Glutamatergic neuron (in vitro differentiated cells): ENCODE results near the gene GNAL. TPM values are rescaled to one million over a fixed set of nuclear protein-coding genes. Genes with fewer than 3 reads are reported as not detected.
"Not testable (repeated sequence)": the region's sequence is repeated elsewhere in the genome, so short reads cannot be mapped to it uniquely, and the experiment has no call there.

Experiments used
- DNase-seq: peaks from one replicate; pipeline ENCODE4 v3.0.0; 2022
- H3K27ac Mint-ChIP-seq: one replicate; pipeline ENCODE4 v1.8.0; 2020; ENCODE audit warnings: mild to moderate bottlenecking, mixed read lengths, inconsistent platforms; ENCODE audit not compliant: unreplicated experiment
- H3K27me3 Mint-ChIP-seq: one replicate; pipeline ENCODE4 v1.8.0; 2020; ENCODE audit warnings: mild to moderate bottlenecking, moderate library complexity, mixed read lengths, inconsistent platforms; ENCODE audit not compliant: unreplicated experiment
- H3K36me3 Mint-ChIP-seq: one replicate; pipeline ENCODE4 v1.8.0; 2020; ENCODE audit warnings: mild to moderate bottlenecking, mixed read lengths, inconsistent platforms; ENCODE audit not compliant: unreplicated experiment
- H3K4me1 Mint-ChIP-seq: one replicate; pipeline ENCODE4 v1.8.0; 2020; ENCODE audit warnings: mild to moderate bottlenecking, low read depth, mixed read lengths, inconsistent platforms; ENCODE audit not compliant: unreplicated experiment
- H3K4me3 Mint-ChIP-seq: one replicate; pipeline ENCODE4 v1.8.0; 2020; ENCODE audit warnings: mild to moderate bottlenecking, mixed read lengths, inconsistent platforms; ENCODE audit not compliant: unreplicated experiment
- H3K9me3 Mint-ChIP-seq: one replicate; pipeline ENCODE4 v1.8.0; 2020; ENCODE audit warnings: mild to moderate bottlenecking, moderate library complexity, mixed read lengths, inconsistent platforms; ENCODE audit not compliant: unreplicated experiment
- long read RNA-seq: library from polyadenylated mRNA; unstranded; transcript quantifications from one replicate; pipeline ENCODE4 v2.0.0, GENCODE V29; 2020; ENCODE audit not compliant: unreplicated experiment
- total RNA-seq: library from RNA; stranded (reverse); fragmentation: NEBNext Ultra II Directional; extraction: Animal tissue kit (Norgen Biotek cat#: 25700); gene quantifications from one replicate; pipeline ENCODE4 v1.2.1, GENCODE V29; 2021; ENCODE audit not compliant: unreplicated experiment
- TF ChIP-seq, protein P1 (sequence below): fragments of 200-600 bp; sonication (generic); IDR thresholded peaks from one replicate; pipeline ENCODE4 v1.5.0; 2021; ENCODE audit not compliant: partially characterized antibody, unreplicated experiment

The GNAL gene
- total RNA-seq: 52.5 TPM
- long read RNA-seq, transcript GNAL-203 (12 exons, 2,255 nt): major isoform, 5 of 15 reads
- long read RNA-seq, partial matches to known transcripts: 6 of 15 reads
- long read RNA-seq, other reads (novel, unspliced or antisense): 3 of 15 reads

DNA sequence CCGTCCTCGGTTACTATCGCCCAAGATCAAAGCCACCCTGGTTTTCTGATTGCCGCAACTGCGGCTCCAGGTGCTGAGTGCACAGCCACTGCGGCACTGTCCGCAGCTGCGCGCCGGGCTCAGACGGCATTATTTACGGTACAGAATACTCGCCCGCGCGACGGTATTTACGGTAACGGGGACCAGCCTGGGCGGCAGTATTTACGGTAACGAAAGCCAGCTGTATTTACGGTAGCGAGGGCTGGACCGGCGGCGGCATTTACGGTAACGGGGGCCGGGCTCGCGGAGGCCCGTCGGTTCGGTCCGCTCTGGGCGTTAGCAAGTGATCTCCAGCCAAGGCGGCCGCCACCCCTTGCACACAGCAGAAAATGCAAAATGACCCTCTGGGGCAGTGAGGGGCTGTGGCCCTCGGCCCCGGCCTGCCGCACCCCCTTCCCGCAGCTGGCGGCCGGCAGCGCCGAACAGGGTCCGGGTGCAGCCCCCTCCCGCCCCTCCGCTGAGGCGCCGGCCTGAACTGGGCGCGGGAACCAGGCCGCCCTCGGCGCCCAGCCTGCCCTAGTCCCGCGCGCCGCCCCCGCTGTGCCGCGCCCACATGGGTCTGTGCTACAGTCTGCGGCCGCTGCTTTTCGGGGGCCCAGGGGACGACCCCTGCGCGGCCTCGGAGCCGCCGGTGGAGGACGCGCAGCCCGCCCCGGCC lies at the start of gene GNAL:
GNAL (plus strand) TSS at position 293 of the 697 bp plus-strand sequence; CDS start at position 593, 300 bp downstream.
- H3K4me3 Mint-ChIP-seq: peak within 1 kb of the TSS; percentile 86
- peaks cover 7% of the 10 kb centered on the region for H3K9me3 Mint-ChIP-seq
- TF ChIP-seq, protein P1, sequence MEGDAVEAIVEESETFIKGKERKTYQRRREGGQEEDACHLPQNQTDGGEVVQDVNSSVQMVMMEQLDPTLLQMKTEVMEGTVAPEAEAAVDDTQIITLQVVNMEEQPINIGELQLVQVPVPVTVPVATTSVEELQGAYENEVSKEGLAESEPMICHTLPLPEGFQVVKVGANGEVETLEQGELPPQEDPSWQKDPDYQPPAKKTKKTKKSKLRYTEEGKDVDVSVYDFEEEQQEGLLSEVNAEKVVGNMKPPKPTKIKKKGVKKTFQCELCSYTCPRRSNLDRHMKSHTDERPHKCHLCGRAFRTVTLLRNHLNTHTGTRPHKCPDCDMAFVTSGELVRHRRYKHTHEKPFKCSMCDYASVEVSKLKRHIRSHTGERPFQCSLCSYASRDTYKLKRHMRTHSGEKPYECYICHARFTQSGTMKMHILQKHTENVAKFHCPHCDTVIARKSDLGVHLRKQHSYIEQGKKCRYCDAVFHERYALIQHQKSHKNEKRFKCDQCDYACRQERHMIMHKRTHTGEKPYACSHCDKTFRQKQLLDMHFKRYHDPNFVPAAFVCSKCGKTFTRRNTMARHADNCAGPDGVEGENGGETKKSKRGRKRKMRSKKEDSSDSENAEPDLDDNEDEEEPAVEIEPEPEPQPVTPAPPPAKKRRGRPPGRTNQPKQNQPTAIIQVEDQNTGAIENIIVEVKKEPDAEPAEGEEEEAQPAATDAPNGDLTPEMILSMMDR: no peak
- H3K4me1 Mint-ChIP-seq: peaks cover 4% of the 10 kb centered on the region
- H3K36me3 Mint-ChIP-seq: peaks cover 10% of the 10 kb centered on the region
- peak within 1 kb of the TSS; percentile 89 for H3K27ac Mint-ChIP-seq
- peak; percentile 87 for DNase-seq
- peaks cover 8% of the 10 kb centered on the region for H3K27me3 Mint-ChIP-seq

DNA sequence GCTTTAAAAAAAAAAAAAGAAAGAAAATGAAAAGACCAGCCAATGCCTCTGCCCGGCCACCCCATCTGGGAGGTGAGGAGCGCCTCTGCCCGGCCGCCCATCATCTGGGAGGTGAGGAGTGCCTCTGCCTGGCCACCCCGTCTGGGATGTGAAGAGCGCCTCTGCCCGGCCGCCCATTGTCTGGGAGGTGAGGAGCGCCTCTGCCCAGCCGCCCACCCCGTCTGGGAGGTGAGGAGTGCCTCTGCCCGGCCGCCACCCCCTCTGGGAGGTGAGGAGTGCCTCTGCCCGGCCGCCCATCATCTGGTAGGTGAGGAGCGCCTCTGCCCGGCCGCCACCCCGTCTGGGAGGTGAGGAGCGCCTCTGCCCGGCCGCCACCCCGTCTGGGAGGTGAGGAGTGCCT lies 41.8 kb upstream of the GNAL start:
- DNase-seq, H3K27ac Mint-ChIP-seq, H3K27me3 Mint-ChIP-seq, H3K36me3 Mint-ChIP-seq, H3K4me1 Mint-ChIP-seq, H3K4me3 Mint-ChIP-seq, H3K9me3 Mint-ChIP-seq: not testable (repeated sequence)

DNA sequence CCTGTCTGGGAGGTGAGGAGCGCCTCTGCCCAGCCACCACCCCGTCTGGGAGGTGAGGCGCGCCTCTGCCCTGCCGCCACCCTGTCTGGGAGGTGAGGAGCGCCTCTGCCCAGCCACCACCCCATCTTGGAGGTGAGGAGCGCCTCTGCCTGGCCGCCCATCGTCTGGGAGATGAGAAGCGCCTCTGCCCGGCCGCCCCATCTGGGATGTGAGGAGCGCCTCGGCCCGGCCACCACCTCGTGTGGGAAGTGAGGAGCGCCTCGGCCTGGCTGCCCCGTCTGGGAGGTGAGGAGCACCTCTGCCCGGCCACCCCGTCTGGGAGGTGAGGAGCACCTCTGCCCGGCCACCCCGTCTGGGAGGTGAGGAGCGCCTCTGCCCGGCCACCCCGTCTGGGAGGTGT lies 41.3 kb upstream of the GNAL start:
- not testable (repeated sequence) for H3K36me3 Mint-ChIP-seq, DNase-seq, H3K4me3 Mint-ChIP-seq, H3K9me3 Mint-ChIP-seq, H3K27ac Mint-ChIP-seq, H3K27me3 Mint-ChIP-seq, H3K4me1 Mint-ChIP-seq

DNA sequence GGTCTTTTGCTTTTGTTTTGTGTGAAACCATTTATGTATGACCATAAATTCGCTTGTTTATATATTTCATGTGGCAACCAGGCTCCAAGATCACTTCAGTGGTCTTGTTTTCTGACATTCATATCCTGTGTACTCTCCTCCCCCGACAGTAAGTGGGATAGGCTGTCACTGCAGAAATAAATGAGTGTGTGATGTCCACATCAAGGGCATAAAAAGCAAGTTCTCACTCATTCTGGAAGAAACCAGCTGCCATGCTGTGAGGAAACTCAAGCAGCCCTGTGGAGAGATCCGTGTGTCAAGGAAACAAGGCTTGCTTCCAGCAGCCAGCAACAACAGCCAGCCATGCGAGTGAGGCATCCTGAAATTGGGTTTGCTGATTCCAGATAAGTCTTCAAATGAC lies 39.2 kb upstream of the GNAL start:
- no peak for DNase-seq
- H3K36me3 Mint-ChIP-seq: peaks cover 9% of the 10 kb centered on the region
- peaks cover 1% of the 10 kb centered on the region for H3K27me3 Mint-ChIP-seq
- no peak overlapping the region for H3K27ac Mint-ChIP-seq
- TF ChIP-seq, protein P1: no peak
- no peaks in the 10 kb centered on the region for H3K9me3 Mint-ChIP-seq
- H3K4me3 Mint-ChIP-seq: no peak overlapping the region
- no peaks in the 10 kb centered on the region for H3K4me1 Mint-ChIP-seq

DNA sequence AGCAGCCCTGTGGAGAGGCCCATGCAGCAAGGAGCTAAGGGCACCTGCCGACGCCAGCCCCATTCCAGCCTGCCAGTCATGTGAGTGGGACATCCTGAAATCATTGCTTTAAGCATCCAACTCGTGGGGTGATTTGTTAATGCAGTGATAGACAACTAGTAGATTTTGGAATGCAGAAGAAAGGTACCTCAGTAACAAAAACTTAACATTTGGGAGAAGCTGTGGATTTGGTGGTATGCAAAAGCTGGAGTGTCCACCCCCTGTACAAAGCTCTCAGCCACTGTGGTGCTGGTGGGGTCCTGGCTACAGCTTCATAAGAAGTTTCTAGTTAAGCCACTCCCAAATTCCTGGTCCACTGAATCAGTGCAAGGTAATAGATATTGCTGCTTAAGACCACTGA lies 37.2 kb upstream of the GNAL start:
- Mint-ChIP-seq H3K4me3 (no peak overlapping the region), H3K9me3 (no peaks in the 10 kb centered on the region)
- DNase-seq: no peak

GRCh38 chr18:11653521-11653920 lies 35.5 kb upstream of the GNAL start:
- TF ChIP-seq, protein P1: no peak
- H3K4me3 Mint-ChIP-seq: no peak overlapping the region
- H3K36me3 Mint-ChIP-seq: peaks cover 4% of the 10 kb centered on the region
- no peak overlapping the region for H3K27ac Mint-ChIP-seq
- no peaks in the 10 kb centered on the region for H3K9me3 Mint-ChIP-seq
- peaks cover 6% of the 10 kb centered on the region for H3K27me3 Mint-ChIP-seq
- H3K4me1 Mint-ChIP-seq: peaks cover 5% of the 10 kb centered on the region
- DNase-seq: no peak

More for the DNA sequence above, 37.2 kb upstream of the GNAL start:
- Mint-ChIP-seq H3K27ac (no peak overlapping the region), H3K27me3 (peaks cover 1% of the 10 kb centered on the region), H3K36me3 (peaks cover 9% of the 10 kb centered on the region), H3K4me1 (peaks cover 5% of the 10 kb centered on the region)
- TF ChIP-seq, protein P1: no peak
